Measurements from ENCODE around the gene PTGFRN. TPM values are rescaled to one million over a fixed set of nuclear protein-coding genes. Genes with fewer than 3 reads are reported as not detected.

Gene PTGFRN
- total and polyA plus RNA-seq, 2 of the 4 experiments (the other 2 are of a cell fraction): 0.90 to 1.1 TPM

- CTCF ChIA-PET: no interaction called here
- no peak overlapping the region for H3K14ac ChIP-seq (replicated peaks; ENCODE audit: low read depth, low read length)
- no peak overlapping the region for H3K27ac ChIP-seq (ENCODE audit: insufficient read depth, low read length)
- dilution Hi-C loops (cut with HindIII; ENCODE audit: low sequenced_read_pairs, unreplicated experiment): no loop called here
- POLR2A ChIA-PET (ENCODE audit: unreplicated experiment): no interaction called here
- intact Hi-C loops (cut with micrococcal nuclease): no loop called here
- no peak overlapping the region for H4K91ac ChIP-seq (ENCODE audit: insufficient read depth, low read depth, low read length)
- no peak overlapping the region for H3K4me2 ChIP-seq (ENCODE audit: low read depth, low read length)
- DNase-seq (no peak), ATAC-seq (ENCODE audit: low read depth) (no peak)
- no peak overlapping the region for H2BK15ac ChIP-seq (ENCODE audit: low read depth, low read length)
- H3K4ac ChIP-seq (ENCODE audit: low read depth, low read length): no peak overlapping the region
- H2AK5ac ChIP-seq (ENCODE audit: low read depth, low read length): no peak overlapping the region
- no peaks in the 10 kb centered on the region for H3K36me3 ChIP-seq (ENCODE audit: control insufficient read depth, insufficient read depth, low read length)
- in situ Hi-C loops (cut with MboI; ENCODE audit: low sequenced_read_pairs): no loop called here
- no peak overlapping the region for H3K18ac ChIP-seq (ENCODE audit: low read depth, low read length)
- no peak overlapping the region for H3K9ac ChIP-seq (ENCODE audit: low read depth, low read length)
- H3K9me3 ChIP-seq (ENCODE audit: control insufficient read depth, insufficient read depth, low read length): no peaks in the 10 kb centered on the region
- TF ChIP-seq USF2 (IDR thresholded peaks at IDR 0.05; ENCODE audit: low read depth, low read length): no peak
- TF ChIP-seq SMC3 (IDR thresholded peaks at IDR 0.05; ENCODE audit: low read depth, low read length): no peak
- TF ChIP-seq FOS (IDR thresholded peaks at IDR 0.05; ENCODE audit: low read depth, low read length): no peak
- no peak for TF ChIP-seq RCOR1 (IDR thresholded peaks at IDR 0.05; ENCODE audit: insufficient replicate concordance, low read length)
- no peak for TF ChIP-seq CEBPB (IDR thresholded peaks at IDR 0.05; ENCODE audit: low read depth, low read length)
- no peak for TF ChIP-seq RFX5 (IDR thresholded peaks at IDR 0.05; ENCODE audit: low read depth, low read length)
- H3K27me3 ChIP-seq (ENCODE audit: control insufficient read depth, insufficient read depth, low read length): no peaks in the 10 kb centered on the region
- no TSS peak for BruUV-seq (replicated peaks)
- H4K5ac ChIP-seq (ENCODE audit: low read depth, low read length): no peak overlapping the region
- H3K23ac ChIP-seq (ENCODE audit: low read depth, low read length): no peak overlapping the region
- H2AFZ ChIP-seq (replicated peaks; ENCODE audit: low read length, poor library complexity): no peak overlapping the region
- no peak overlapping the region for H4K8ac ChIP-seq (ENCODE audit: low read depth in 2 of 2, low read length in 2 of 2)
- H3K79me1 ChIP-seq (ENCODE audit: low read depth in 1 of 2, low read length in 2 of 2): no peaks in the 10 kb centered on the region
- H3K4me1 ChIP-seq (ENCODE audit: control insufficient read depth, insufficient read depth, low read length): no peaks in the 10 kb centered on the region
- H2BK120ac ChIP-seq (ENCODE audit: low read depth, low read length): no peak overlapping the region
- H2BK5ac ChIP-seq (ENCODE audit: low read depth, low read length, poor library complexity, severe bottlenecking): no peak overlapping the region
- H2AK9ac ChIP-seq (replicated peaks; ENCODE audit: low read depth, low read length, poor library complexity): no peak overlapping the region
- no peak overlapping the region for H3K56ac ChIP-seq (ENCODE audit: extremely low read depth, insufficient read depth, low read length)
- no CpG with 5 or more reads among the region's 7 CpGs for WGBS, 2 experiments (ENCODE audit: extremely low coverage in 2 of 2, insufficient read length in 1 of 2)
- H4K20me1 ChIP-seq (ENCODE audit: insufficient read depth, low read length): no peaks in the 10 kb centered on the region
- no peak overlapping the region for H3K4me3 ChIP-seq (ENCODE audit: insufficient read depth, low read depth, low read length)
- H3K9me1 ChIP-seq (ENCODE audit: insufficient read depth, low read length): no peaks in the 10 kb centered on the region
- H2BK20ac ChIP-seq (ENCODE audit: low read depth, low read length): no peak overlapping the region
Observed at GRCh38 chr1:116993286-116993685, 83.6 kb downstream of the PTGFRN start.
